ENCODE data around the gene CACNB2. TPM values are rescaled to one million over a fixed set of nuclear protein-coding genes. Genes with fewer than 3 reads are reported as not detected.

The CACNB2 gene
- total RNA-seq, 1 donor from 2014 or later: 0.43 TPM

GRCh38 chr10:18539335-18539734 is 399.1 kb downstream of the CACNB2 start:
- H3K27me3 Mint-ChIP-seq (ENCODE audit: unreplicated experiment): no peaks in the 10 kb centered on the region
- no peak overlapping the region for H3K27ac Mint-ChIP-seq (ENCODE audit: unreplicated experiment)
- H3K36me3 Mint-ChIP-seq (ENCODE audit: unreplicated experiment): peaks cover 8% of the 10 kb centered on the region
- H3K9me3 Mint-ChIP-seq (ENCODE audit: unreplicated experiment): no peaks in the 10 kb centered on the region
- H3K4me1 Mint-ChIP-seq (ENCODE audit: unreplicated experiment): no peaks in the 10 kb centered on the region
- TF ChIP-seq CTCF (IDR thresholded peaks at IDR 0.05): no peak
- H3K4me3 Mint-ChIP-seq (ENCODE audit: unreplicated experiment): no peak overlapping the region
- no peak for DNase-seq (ENCODE audit: extremely low spot score, unreplicated experiment)

- Mint-ChIP-seq H3K4me3 (ENCODE audit: unreplicated experiment) (no peak overlapping the region), H3K27ac (ENCODE audit: unreplicated experiment) (no peak overlapping the region), H3K27me3 (ENCODE audit: unreplicated experiment) (no peaks in the 10 kb centered on the region), H3K4me1 (ENCODE audit: unreplicated experiment) (no peaks in the 10 kb centered on the region), H3K36me3 (ENCODE audit: unreplicated experiment) (peaks cover 8% of the 10 kb centered on the region), H3K9me3 (ENCODE audit: unreplicated experiment) (no peaks in the 10 kb centered on the region)
- DNase-seq (ENCODE audit: extremely low spot score, unreplicated experiment): no peak
- no peak for TF ChIP-seq CTCF (IDR thresholded peaks at IDR 0.05)
Measured at GRCh38 chr10:18540195-18540594, 400.0 kb downstream of the CACNB2 start.

- DNase-seq (ENCODE audit: extremely low spot score, unreplicated experiment): no peak
- no peaks in the 10 kb centered on the region for H3K27me3 Mint-ChIP-seq (ENCODE audit: unreplicated experiment)
- H3K4me1 Mint-ChIP-seq (ENCODE audit: unreplicated experiment): no peaks in the 10 kb centered on the region
- TF ChIP-seq CTCF (IDR thresholded peaks at IDR 0.05): no peak
- H3K27ac Mint-ChIP-seq (ENCODE audit: unreplicated experiment): no peak overlapping the region
- H3K9me3 Mint-ChIP-seq (ENCODE audit: unreplicated experiment): no peaks in the 10 kb centered on the region
- no peak overlapping the region for H3K4me3 Mint-ChIP-seq (ENCODE audit: unreplicated experiment)
- peaks cover 9% of the 10 kb centered on the region for H3K36me3 Mint-ChIP-seq (ENCODE audit: unreplicated experiment)
Measured at GRCh38 chr10:18542832-18543231, 402.6 kb downstream of the CACNB2 start.

GRCh38 chr10:18545621-18546305 is 405.5 kb downstream of the CACNB2 start:
- Mint-ChIP-seq H3K4me1 (ENCODE audit: unreplicated experiment) (no peaks in the 10 kb centered on the region), H3K27me3 (ENCODE audit: unreplicated experiment) (no peaks in the 10 kb centered on the region), H3K4me3 (ENCODE audit: unreplicated experiment) (no peak overlapping the region), H3K9me3 (ENCODE audit: unreplicated experiment) (no peaks in the 10 kb centered on the region), H3K27ac (ENCODE audit: unreplicated experiment) (no peak overlapping the region), H3K36me3 (ENCODE audit: unreplicated experiment) (peaks cover 8% of the 10 kb centered on the region)
- no peak for TF ChIP-seq CTCF (IDR thresholded peaks at IDR 0.05)
- DNase-seq (ENCODE audit: extremely low spot score, unreplicated experiment): no peak

GRCh38 chr10:18549105-18549504 is 408.9 kb downstream of the CACNB2 start:
- Mint-ChIP-seq H3K4me3 (ENCODE audit: unreplicated experiment) (no peak overlapping the region), H3K4me1 (ENCODE audit: unreplicated experiment) (no peaks in the 10 kb centered on the region), H3K27me3 (ENCODE audit: unreplicated experiment) (no peaks in the 10 kb centered on the region), H3K27ac (ENCODE audit: unreplicated experiment) (no peak overlapping the region), H3K36me3 (ENCODE audit: unreplicated experiment) (peaks cover 5% of the 10 kb centered on the region), H3K9me3 (ENCODE audit: unreplicated experiment) (no peaks in the 10 kb centered on the region)
- no peak for TF ChIP-seq CTCF (IDR thresholded peaks at IDR 0.05)
- no peak for DNase-seq (ENCODE audit: extremely low spot score, unreplicated experiment)
